Eye (tissue), 1 donor: ENCODE measurements around the gene GAP43.

Experiments
- DNase-seq: peaks from one replicate; pipeline ENCODE4 v3.0.0-alpha.2; 2015

The GAP43 gene

DNA sequence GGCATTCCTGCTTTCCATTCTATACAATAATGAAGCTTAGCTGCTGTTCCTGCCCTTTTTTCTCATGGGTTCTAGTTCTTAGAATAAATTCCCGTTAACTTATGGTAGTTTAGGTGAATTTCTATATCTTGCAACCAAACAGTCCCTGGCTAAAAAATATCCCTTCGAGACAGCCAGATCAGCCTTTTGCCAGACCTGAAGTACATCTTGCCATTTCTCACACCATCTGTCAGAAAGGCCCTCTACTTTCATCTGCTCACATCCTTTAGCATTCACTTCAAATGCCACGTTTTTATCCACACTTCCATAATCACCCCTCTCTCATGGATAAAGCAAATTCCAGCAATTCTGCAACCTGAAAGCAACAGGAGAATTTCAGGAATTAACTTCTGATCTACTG, 145.4 kb downstream of the GAP43 start:
- no peak for DNase-seq
